GM18502 (cell line): ENCODE measurements around the gene SWI5.

Experiments used
- ATAC-seq: cut with Tn5 transposase; IDR thresholded peaks from one replicate; pipeline ENCODE4 v1.9.1; 2021; ENCODE audit warnings: mild to moderate bottlenecking; ENCODE audit not compliant: unreplicated experiment, poor library complexity

SWI5 gene

DNA sequence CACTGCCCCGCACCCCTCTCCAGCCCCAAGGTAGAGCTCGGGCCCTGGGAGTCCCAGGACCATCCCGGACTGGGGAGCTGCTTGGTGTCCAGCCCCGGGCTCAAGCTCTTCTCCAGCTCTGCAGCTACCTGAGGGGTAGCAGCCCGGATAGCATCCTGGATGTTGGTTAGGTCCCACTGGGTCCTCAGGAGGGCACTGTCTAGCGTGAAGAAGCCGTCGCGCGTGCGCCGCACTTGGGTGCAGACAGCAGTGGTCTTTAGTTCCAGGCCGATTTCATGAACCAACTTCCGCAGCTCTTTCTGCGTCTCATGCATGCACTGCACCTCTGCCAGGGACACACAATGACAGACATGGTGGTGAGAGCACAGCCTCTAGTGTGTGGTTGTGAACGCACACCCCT, 33.5 kb downstream of the SWI5 start:
- ATAC-seq = no peak

- ATAC-seq = no peak
Observed at GRCh38 chr9:128310461-128310860, 34.4 kb downstream of the SWI5 start.

- ATAC-seq = no peak
Observed at GRCh38 chr9:128314697-128315096, 38.6 kb downstream of the SWI5 start.

DNA sequence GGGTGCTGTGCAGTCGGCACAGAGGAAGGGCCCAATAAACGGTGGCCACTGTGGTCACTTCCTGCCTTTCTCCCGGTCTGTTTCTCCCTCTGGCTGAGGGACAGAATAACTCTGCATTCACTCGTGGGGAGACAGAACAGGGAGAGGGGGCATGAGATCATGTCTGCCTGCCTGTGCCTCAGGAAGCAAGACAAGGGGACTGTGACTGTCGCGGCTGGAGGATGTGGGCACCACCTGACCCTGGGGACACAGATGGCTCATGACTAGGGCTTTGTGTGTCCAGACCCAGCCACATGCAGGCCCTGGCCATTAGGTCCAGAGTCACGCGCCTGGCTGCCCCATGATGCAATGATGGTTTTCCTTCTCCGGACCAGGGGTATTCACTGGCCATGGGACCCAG, 40.3 kb downstream of the SWI5 start:
- ATAC-seq = no peak

DNA sequence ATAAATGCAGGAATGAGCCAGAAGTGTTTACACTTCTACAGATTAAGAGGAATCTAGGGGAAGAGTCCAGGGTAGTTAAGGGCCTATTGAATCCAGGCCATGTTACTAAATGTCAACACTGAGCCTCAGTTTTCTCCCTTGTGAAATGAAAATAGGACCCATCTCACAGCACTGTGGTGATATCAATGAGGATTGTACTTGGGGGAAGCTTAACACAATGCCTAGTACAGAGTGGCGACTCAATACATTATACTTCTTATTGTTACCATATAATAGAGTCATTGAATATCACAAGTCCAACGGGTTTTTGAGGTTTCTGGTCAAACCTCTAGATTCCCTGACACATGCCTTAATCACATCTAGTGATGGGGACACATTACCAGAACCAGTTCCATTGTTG, 41.6 kb downstream of the SWI5 start:
- ATAC-seq = no peak

DNA sequence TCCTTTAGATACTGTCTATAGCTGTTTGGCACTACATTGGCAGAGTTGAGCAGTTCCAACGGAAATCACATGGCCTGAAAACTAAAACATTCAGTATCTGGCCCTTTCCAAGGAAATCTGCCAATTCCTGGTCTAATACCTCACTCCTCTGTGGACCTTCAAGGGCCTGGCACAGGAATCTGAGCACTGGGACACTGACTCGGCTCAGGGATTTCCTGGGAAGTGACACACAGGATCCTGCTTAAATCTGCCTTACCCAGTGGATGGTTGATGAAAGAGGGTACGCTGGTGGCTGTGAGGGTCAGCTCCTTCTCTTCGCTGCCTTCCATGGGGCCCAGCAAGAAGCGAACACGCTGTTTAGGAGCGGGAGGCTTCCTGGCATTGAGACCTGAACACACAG, 45.3 kb downstream of the SWI5 start:
- ATAC-seq = no peak

DNA sequence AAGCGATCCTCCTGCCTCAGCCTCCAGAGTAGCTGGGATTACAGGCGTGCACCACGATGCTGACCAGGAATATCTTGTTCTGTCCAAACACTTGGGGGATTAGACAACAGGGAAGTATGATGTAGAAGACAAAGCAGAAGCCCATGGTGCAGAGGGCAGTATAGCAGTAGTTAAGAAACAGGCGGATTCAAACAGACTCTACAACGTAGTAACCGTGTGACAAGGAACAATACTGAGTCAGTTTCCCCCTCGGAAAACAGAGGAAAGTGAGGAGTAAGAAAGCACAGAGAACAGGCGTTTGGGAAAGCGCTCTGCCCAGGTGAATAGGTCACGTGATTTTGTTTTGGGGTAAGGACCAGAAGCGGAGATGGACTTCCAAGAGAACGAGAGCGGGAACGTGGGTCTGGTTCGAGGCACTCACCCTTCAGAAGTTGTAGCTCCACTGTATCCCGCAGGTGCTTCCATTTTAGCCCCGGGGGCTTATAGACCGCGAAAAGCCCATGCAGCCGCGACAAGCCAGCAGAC, 45.9 kb downstream of the SWI5 start:
- peak; percentile 15 for ATAC-seq

DNA sequence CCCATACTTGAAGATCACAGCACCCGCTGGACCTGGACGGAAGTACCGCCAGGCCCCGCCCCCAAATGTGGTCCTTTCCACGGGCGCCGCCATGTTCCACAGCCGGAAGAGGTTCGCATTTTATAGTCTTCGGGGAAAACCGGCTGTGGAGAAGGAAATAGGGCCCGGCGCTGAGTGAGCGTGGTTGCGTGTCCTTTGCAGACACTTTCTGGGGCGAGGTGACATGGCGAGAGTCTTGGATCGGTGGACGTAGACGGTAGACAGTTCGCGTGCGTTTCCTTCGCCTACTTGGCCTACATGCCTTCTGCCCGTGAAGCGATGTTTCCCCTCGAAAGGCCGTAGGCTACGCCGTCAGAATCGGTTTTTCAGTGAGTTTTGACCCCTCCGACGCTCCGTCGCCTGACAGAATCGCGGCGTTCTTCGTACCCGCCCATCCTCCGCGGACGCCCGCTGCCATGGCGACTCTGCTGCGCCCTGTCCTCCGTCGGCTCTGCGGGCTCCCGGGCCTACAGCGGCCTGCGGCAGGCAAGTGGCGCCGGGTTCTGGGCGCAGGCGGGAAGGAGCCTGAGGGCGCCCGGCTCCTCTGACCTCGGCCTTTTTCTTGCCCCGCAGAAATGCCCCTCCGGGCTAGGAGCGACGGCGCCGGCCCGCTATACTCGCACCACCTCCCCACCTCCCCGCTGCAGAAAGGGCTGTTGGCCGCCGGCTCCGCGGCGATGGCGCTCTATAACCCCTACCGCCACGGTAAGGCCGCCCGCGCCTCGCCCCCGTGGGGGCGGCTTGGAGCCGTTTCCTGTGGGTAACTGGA, 46.5 kb downstream of the SWI5 start, which contains the start of the genes COQ4 and TRUB2:
TSS of gene COQ4 (plus strand) at position 436 of the 808 bp plus-strand sequence. CDS start at position 456, 20 bp downstream.
TSS of gene TRUB2 (minus strand) at position 44 of the 808 bp plus-strand sequence. CDS start at position 5, 39 bp downstream.
- ATAC-seq = peak; percentile 78

DNA sequence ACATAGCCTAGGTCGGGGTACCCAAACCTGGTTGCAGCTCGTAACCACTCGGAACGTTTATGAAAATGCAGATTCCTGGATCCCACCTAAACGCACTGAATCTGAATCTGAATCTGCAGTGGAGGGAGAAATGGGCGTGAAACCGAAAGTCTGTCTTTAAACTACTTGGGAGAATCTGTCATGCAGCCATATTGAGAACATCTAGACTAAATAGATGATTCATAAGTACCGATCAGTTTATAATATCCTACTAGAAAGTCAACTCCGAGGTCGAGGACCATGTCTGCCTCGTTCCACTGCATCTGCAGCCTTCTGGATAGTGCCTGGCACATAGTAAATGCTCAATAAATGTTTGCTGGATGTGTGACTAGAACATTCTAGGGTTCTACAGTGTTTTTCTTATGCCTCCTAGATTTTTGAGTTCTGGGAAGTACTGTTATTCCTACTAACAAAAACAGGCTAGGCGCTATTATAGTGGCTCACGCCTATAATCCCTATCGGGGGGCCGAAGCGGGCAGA, 47.2 kb downstream of the SWI5 start:
- ATAC-seq = no peak

DNA sequence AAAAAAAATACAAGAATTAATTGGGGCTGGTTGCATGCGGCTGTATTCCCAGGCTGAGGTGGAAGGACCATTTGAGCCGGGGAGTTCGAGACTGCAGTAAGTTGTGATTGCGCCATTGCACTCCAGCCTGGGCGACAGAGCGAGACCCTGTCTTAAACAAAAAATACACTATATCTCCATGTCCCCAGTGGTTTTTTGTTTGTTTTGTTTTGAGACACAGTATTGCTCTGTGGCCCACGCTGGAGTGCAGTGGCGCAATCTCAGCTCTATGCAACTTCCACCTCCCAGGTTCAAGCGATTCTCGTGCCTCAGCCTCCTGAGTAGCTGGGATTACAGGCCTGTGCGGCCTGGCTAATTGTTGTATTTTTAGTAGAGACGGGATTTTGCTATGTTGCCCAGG, 47.7 kb downstream of the SWI5 start:
- ATAC-seq = no peak

GRCh38 chr9:128324401-128324800, 48.3 kb downstream of the SWI5 start:
- no peak for ATAC-seq

DNA sequence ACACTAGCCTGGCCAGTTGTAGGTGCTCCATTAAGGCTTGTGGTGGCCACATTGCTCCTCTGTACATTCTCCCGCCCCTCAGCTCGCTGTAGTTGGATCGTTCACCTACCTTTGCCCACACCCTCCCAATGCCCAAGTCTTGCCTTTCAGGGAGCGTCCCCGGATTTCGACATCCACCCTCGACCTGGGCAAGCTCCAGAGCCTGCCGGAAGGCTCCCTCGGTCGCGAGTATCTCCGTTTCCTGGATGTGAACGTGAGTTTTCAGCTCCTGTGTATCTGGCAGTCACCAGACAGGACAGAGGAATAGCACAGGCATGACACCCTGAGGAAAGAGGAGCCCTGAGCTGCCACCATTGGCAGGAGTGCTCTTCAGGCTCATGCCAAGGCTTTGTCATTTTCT, 49.6 kb downstream of the SWI5 start:
- no peak for ATAC-seq

DNA sequence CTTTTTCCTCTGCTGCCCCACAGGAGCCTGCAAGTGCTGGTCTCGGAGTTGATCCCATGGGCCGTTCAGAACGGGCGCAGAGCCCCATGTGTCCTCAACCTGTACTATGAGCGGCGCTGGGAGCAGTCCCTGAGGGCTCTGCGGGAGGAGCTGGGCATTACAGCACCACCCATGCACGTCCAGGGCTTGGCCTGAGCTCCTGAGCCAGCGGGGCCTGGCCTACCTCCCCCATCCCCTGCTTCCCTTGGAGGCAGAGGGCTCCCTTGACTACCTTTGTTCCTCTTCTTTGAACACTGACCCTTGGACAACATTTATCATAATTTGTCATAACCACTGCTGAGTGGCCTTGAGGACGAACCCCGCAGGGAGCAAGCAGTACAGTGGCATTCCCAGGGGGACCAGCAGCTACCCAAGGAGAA, 57.4 kb downstream of the SWI5 start:
- no peak for ATAC-seq

- ATAC-seq = no peak
Observed at GRCh38 chr9:128335161-128335560, 59.1 kb downstream of the SWI5 start.

- no peak for ATAC-seq
Observed at GRCh38 chr9:128335914-128336313, 59.8 kb downstream of the SWI5 start.

DNA sequence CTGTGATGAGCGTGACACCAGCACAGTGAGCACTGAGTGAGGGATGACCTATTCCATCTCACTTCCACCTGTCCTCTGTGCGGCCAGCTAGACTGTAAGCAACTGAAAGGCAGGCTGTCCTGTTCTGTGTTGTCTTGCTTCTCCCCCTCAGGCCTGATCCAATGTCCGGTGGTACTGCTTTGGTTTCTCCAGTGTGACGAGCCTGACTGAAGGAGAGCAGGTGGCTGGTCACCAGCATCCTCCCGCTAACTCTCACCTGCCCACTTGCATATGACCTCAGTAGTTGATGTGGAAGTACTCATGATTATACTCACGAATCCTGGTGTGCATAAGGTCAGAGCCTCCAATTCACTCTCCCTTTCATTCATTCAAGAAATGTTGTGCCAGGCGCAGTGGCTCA, 61.9 kb downstream of the SWI5 start:
- ATAC-seq = no peak
